SK-N-SH treated with all-trans-retinoic acid at 6 μM for 48 hours (cell line): ENCODE data around the gene KCNMA1.

Experiments used
- ATAC-seq: fragments of 200-7000 bp; cut with Tn5 transposase; 3 replicates; pipeline ENCODE4 v1.9.1; 2020; ENCODE audit warnings: mild to moderate bottlenecking, moderate library complexity
- ARNTL ChIP-seq: fragments of 450-650 bp; formaldehyde crosslinking; IDR thresholded peaks from 2 replicates; pipeline ENCODE4 v1.5.0; 2020; ENCODE audit warnings: low read depth, mild to moderate bottlenecking, moderate library complexity, borderline replicate concordance
- BACH2 ChIP-seq: fragments of 250-450 bp; sonication (Bioruptor Pico); IDR thresholded peaks from 2 replicates; pipeline ENCODE4 v1.9.0; 2021; ENCODE audit warnings: mild to moderate bottlenecking, borderline replicate concordance
- CSDC2 ChIP-seq: fragments of 250-450 bp; sonication (Bioruptor Pico); IDR thresholded peaks from 2 replicates; pipeline ENCODE4 v1.5.0; 2020; ENCODE audit warnings: mild to moderate bottlenecking, moderate library complexity
- ESRRG ChIP-seq: fragments of 250-450 bp; sonication (Bioruptor Pico); IDR thresholded peaks from 2 replicates; pipeline ENCODE4 v1.6.1; 2021; ENCODE audit warnings: mild to moderate bottlenecking
- GLIS3 ChIP-seq: fragments of 250-450 bp; sonication (Bioruptor Pico); IDR thresholded peaks from 2 replicates; pipeline ENCODE4 v1.5.0; 2020; ENCODE audit warnings: mild to moderate bottlenecking, moderate library complexity
- ISL1 ChIP-seq: fragments of 250-450 bp; sonication (Bioruptor Pico); IDR thresholded peaks from 2 replicates; pipeline ENCODE4 v2.1.2; 2022; ENCODE audit warnings: mild to moderate bottlenecking, moderate library complexity
- OSR1 ChIP-seq: fragments of 250-450 bp; sonication (Bioruptor Pico); IDR thresholded peaks from 2 replicates; pipeline ENCODE4 v1.8.0; 2022; ENCODE audit warnings: moderate library complexity, mild to moderate bottlenecking, inconsistent platforms
- PPARA ChIP-seq: fragments of 250-450 bp; sonication (Bioruptor Pico); IDR thresholded peaks from 2 replicates; pipeline ENCODE4 v1.5.0; 2020; ENCODE audit warnings: mild to moderate bottlenecking, borderline replicate concordance
- RARB ChIP-seq: fragments of 250-450 bp; sonication (Bioruptor Pico); IDR thresholded peaks from 2 replicates; pipeline ENCODE4 v1.8.0; 2021; ENCODE audit warnings: mild to moderate bottlenecking, moderate library complexity
- SNAI2 ChIP-seq: fragments of 250-450 bp; sonication (Bioruptor Pico); IDR thresholded peaks from 2 replicates; pipeline ENCODE4 v1.5.0; 2020; ENCODE audit warnings: mild to moderate bottlenecking, moderate library complexity
- TCF4 ChIP-seq: fragments of 250-450 bp; sonication (Bioruptor Pico); IDR thresholded peaks from 2 replicates; pipeline ENCODE4 v1.8.0; 2021; ENCODE audit warnings: mild to moderate bottlenecking, moderate library complexity, borderline replicate concordance
- ZFP3 ChIP-seq: fragments of 250-450 bp; sonication (Bioruptor Pico); IDR thresholded peaks from 2 replicates; pipeline ENCODE4 v1.5.0; 2020; ENCODE audit warnings: mild to moderate bottlenecking, moderate library complexity
- ZFP30 ChIP-seq: fragments of 450-650 bp; formaldehyde crosslinking; IDR thresholded peaks from 2 replicates; pipeline ENCODE4 v1.5.0; 2022; ENCODE audit warnings: mild to moderate bottlenecking, moderate library complexity
- ZNF565 ChIP-seq: fragments of 450-650 bp; formaldehyde crosslinking; conservative IDR thresholded peaks from 2 replicates; pipeline ENCODE4 v1.5.0; 2020; ENCODE audit warnings: low read depth, mild to moderate bottlenecking, moderate library complexity
- ZNF70 ChIP-seq: fragments of 450-650 bp; formaldehyde crosslinking; IDR thresholded peaks from 2 replicates; pipeline ENCODE4 v1.5.0; 2020; ENCODE audit warnings: mild to moderate bottlenecking, moderate library complexity
- ZNF8 ChIP-seq: fragments of 450-650 bp; formaldehyde crosslinking; IDR thresholded peaks from 2 replicates; pipeline ENCODE4 v1.5.0; 2020; ENCODE audit warnings: mild to moderate bottlenecking, moderate library complexity
- TF ChIP-seq, protein P1 (sequence below): fragments of 250-450 bp; sonication (Bioruptor Pico); IDR thresholded peaks from 2 replicates; pipeline ENCODE4 v1.8.0; 2020; ENCODE audit warnings: mild to moderate bottlenecking, moderate library complexity, borderline replicate concordance
- TF ChIP-seq, protein P2 (sequence below): fragments of 250-450 bp; sonication (Bioruptor Pico); IDR thresholded peaks from 2 replicates; pipeline ENCODE4 v1.8.0; 2021; ENCODE audit warnings: low read depth, mild to moderate bottlenecking, moderate library complexity, borderline replicate concordance
- TF ChIP-seq, protein P3 (sequence below): fragments of 250-450 bp; sonication (Bioruptor Pico); IDR thresholded peaks from 2 replicates; pipeline ENCODE4 v1.5.1; 2020; ENCODE audit warnings: low read depth, mild to moderate bottlenecking, moderate library complexity
- TF ChIP-seq, protein P4 (sequence below): fragments of 250-450 bp; sonication (Bioruptor Pico); IDR thresholded peaks from 2 replicates; pipeline ENCODE4 v1.5.1; 2021; ENCODE audit warnings: mild to moderate bottlenecking, moderate library complexity
- TF ChIP-seq, protein P5 (sequence below): fragments of 250-450 bp; sonication (Bioruptor Pico); IDR thresholded peaks from 2 replicates; pipeline ENCODE4 v1.5.0; 2020; ENCODE audit warnings: mild to moderate bottlenecking, moderate library complexity

KCNMA1 gene

DNA sequence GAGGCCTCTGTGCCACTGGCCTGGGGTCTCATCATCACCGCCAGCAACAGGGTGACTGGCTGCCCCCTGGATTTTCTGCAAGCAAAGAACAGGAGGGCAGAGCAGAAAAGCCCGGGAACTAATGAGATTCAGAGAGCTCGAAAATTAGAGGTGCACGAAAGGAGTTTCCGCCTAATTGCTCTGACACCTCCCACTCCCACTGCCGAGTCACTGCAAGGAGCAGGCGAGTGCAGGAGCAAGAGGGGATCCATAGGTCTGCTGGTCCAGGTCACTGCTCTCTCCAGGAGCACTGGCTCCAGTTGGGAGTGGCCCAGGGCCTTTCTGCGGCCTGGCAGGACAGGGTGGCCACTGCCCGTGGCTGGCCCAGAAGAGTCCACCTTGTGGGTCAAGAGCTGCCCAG, 276.2 kb downstream of the KCNMA1 start:
- no peak for ATAC-seq
- TF ChIP-seq ZFP3 (no peak), OSR1 (CRISPR knock-in tag) (no peak), ZNF8 (CRISPR knock-in tag) (no peak), BACH2 (no peak), RARB (CRISPR knock-in tag) (no peak), ARNTL (CRISPR knock-in tag) (no peak), ZFP30 (CRISPR knock-in tag) (no peak), ESRRG (CRISPR knock-in tag) (no peak)
- TF ChIP-seq, protein P1, sequence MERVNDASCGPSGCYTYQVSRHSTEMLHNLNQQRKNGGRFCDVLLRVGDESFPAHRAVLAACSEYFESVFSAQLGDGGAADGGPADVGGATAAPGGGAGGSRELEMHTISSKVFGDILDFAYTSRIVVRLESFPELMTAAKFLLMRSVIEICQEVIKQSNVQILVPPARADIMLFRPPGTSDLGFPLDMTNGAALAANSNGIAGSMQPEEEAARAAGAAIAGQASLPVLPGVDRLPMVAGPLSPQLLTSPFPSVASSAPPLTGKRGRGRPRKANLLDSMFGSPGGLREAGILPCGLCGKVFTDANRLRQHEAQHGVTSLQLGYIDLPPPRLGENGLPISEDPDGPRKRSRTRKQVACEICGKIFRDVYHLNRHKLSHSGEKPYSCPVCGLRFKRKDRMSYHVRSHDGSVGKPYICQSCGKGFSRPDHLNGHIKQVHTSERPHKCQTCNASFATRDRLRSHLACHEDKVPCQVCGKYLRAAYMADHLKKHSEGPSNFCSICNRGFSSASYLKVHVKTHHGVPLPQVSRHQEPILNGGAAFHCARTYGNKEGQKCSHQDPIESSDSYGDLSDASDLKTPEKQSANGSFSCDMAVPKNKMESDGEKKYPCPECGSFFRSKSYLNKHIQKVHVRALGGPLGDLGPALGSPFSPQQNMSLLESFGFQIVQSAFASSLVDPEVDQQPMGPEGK (CRISPR knock-in tag): no peak

DNA sequence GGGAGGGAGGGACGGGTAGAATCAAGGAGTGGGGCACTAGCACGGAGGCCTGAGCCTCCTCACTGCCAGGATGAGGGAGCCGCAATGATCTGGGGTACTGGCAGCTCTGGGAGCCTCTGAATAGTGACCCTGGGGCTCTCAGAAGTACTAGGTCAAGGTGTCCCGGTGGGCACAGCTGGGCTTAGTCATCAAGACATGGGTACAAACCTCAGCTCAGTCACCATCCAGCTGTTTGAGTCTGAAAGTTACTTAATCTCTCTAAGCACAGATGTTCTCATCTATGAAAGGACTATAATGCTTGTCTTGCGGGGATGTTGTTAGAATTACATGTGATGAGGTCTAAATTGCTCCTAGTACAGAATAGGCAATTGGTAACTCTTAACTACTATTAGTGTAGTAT, 276.8 kb downstream of the KCNMA1 start:
- TF ChIP-seq ZFP30 (CRISPR knock-in tag) (no peak), ZNF70 (no peak), ZNF565 (CRISPR knock-in tag) (no peak), ESRRG (CRISPR knock-in tag) (no peak), ARNTL (CRISPR knock-in tag) (no peak), ISL1 (CRISPR knock-in tag) (no peak), RARB (CRISPR knock-in tag) (no peak), ZNF8 (CRISPR knock-in tag) (no peak), SNAI2 (CRISPR knock-in tag) (no peak), GLIS3 (CRISPR knock-in tag) (no peak), ZFP3 (no peak), BACH2 (no peak), CSDC2 (no peak), TCF4 (CRISPR knock-in tag) (no peak)
- TF ChIP-seq, protein P2, sequence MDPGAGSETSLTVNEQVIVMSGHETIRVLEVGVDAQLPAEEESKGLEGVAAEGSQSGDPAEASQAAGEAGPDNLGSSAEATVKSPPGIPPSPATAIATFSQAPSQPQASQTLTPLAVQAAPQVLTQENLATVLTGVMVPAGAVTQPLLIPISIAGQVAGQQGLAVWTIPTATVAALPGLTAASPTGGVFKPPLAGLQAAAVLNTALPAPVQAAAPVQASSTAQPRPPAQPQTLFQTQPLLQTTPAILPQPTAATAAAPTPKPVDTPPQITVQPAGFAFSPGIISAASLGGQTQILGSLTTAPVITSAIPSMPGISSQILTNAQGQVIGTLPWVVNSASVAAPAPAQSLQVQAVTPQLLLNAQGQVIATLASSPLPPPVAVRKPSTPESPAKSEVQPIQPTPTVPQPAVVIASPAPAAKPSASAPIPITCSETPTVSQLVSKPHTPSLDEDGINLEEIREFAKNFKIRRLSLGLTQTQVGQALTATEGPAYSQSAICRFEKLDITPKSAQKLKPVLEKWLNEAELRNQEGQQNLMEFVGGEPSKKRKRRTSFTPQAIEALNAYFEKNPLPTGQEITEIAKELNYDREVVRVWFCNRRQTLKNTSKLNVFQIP (CRISPR knock-in tag): no peak
- TF ChIP-seq, protein P3, sequence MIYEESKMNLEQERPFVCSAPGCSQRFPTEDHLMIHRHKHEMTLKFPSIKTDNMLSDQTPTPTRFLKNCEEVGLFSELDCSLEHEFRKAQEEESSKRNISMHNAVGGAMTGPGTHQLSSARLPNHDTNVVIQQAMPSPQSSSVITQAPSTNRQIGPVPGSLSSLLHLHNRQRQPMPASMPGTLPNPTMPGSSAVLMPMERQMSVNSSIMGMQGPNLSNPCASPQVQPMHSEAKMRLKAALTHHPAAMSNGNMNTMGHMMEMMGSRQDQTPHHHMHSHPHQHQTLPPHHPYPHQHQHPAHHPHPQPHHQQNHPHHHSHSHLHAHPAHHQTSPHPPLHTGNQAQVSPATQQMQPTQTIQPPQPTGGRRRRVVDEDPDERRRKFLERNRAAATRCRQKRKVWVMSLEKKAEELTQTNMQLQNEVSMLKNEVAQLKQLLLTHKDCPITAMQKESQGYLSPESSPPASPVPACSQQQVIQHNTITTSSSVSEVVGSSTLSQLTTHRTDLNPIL (CRISPR knock-in tag): no peak
- TF ChIP-seq, protein P4, sequence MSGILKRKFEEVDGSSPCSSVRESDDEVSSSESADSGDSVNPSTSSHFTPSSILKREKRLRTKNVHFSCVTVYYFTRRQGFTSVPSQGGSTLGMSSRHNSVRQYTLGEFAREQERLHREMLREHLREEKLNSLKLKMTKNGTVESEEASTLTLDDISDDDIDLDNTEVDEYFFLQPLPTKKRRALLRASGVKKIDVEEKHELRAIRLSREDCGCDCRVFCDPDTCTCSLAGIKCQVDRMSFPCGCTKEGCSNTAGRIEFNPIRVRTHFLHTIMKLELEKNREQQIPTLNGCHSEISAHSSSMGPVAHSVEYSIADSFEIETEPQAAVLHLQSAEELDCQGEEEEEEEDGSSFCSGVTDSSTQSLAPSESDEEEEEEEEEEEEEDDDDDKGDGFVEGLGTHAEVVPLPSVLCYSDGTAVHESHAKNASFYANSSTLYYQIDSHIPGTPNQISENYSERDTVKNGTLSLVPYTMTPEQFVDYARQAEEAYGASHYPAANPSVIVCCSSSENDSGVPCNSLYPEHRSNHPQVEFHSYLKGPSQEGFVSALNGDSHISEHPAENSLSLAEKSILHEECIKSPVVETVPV (CRISPR knock-in tag): no peak
- TF ChIP-seq, protein P5, sequence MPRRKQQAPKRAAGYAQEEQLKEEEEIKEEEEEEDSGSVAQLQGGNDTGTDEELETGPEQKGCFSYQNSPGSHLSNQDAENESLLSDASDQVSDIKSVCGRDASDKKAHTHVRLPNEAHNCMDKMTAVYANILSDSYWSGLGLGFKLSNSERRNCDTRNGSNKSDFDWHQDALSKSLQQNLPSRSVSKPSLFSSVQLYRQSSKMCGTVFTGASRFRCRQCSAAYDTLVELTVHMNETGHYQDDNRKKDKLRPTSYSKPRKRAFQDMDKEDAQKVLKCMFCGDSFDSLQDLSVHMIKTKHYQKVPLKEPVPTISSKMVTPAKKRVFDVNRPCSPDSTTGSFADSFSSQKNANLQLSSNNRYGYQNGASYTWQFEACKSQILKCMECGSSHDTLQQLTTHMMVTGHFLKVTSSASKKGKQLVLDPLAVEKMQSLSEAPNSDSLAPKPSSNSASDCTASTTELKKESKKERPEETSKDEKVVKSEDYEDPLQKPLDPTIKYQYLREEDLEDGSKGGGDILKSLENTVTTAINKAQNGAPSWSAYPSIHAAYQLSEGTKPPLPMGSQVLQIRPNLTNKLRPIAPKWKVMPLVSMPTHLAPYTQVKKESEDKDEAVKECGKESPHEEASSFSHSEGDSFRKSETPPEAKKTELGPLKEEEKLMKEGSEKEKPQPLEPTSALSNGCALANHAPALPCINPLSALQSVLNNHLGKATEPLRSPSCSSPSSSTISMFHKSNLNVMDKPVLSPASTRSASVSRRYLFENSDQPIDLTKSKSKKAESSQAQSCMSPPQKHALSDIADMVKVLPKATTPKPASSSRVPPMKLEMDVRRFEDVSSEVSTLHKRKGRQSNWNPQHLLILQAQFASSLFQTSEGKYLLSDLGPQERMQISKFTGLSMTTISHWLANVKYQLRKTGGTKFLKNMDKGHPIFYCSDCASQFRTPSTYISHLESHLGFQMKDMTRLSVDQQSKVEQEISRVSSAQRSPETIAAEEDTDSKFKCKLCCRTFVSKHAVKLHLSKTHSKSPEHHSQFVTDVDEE (CRISPR knock-in tag): no peak
- TF ChIP-seq, all 23 proteins: peak for 0
- no peak for ATAC-seq

DNA sequence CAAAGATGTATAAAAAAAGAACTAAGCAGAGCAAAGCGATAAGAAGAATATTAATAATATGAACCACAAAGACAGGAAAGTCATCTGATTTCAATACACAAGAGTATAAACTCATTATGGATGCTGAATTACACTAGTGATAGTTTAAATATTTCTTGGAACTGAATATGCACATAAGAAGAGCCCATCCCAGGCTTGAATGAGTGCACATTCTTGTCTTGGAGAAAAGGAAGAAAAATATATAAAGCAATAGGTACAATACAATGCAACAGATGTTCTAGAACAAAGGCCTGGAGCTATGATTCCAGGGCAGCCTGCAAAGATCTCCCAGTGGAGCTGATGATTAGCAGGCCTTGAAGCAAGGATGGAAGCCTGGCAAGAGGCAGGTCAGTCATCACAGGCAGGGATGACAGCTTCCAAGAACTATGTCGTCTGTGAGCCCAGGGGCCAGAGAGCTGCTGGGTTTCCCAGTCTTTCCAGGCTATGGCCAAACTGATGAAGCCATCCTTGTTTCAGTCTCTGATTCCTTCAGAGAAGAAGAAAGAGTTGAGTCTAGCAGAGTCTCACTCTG, 277.6 kb downstream of the KCNMA1 start:
- no peak for ATAC-seq
- TF ChIP-seq ESRRG (CRISPR knock-in tag) (no peak), RARB (CRISPR knock-in tag) (no peak), BACH2 (no peak), CSDC2 (no peak), GLIS3 (CRISPR knock-in tag) (no peak), ZFP3 (no peak), ISL1 (CRISPR knock-in tag) (no peak), SNAI2 (CRISPR knock-in tag) (no peak), PPARA (no peak), ZNF8 (CRISPR knock-in tag) (no peak)
- TF ChIP-seq, protein P3 (CRISPR knock-in tag): no peak
- TF ChIP-seq, protein P2 (CRISPR knock-in tag): no peak
- TF ChIP-seq, protein P4 (CRISPR knock-in tag): no peak
